Ectodermal cell (in vitro differentiated cells): Measurements from ENCODE around the gene AKIRIN2.

Experiments used
- H3K27ac ChIP-seq: 2 replicates; pipeline ENCODE4 v1.7.0; 2013; ENCODE audit warnings: mild to moderate bottlenecking, low read depth, low read length; ENCODE audit not compliant: insufficient read depth, poor library complexity, severe bottlenecking
- H3K27me3 ChIP-seq: 2 replicates; pipeline ENCODE4 v1.7.0; 2013; ENCODE audit warnings: mild to moderate bottlenecking, low read length; ENCODE audit not compliant: insufficient read depth, control insufficient read depth, poor library complexity, severe bottlenecking
- H3K36me3 ChIP-seq: one replicate; pipeline ENCODE4 v1.7.0; 2013; ENCODE audit warnings: low read length; ENCODE audit not compliant: control insufficient read depth, insufficient read depth
- H3K4me1 ChIP-seq: one replicate; pipeline ENCODE4 v1.7.0; 2013; ENCODE audit warnings: low read length; ENCODE audit not compliant: control insufficient read depth, insufficient read depth
- H3K4me3 ChIP-seq: 2 replicates; pipeline ENCODE4 v1.7.0; 2013; ENCODE audit warnings: low read depth, low read length, control low read depth; ENCODE audit not compliant: insufficient read depth
- H3K9me3 ChIP-seq: 2 replicates; pipeline ENCODE4 v1.7.0; 2013; ENCODE audit warnings: mild to moderate bottlenecking, low read length, moderate library complexity; ENCODE audit not compliant: control insufficient read depth
- WGBS, 2 experiments: methylation state at CpG; one replicate each; pipeline ENCODE4 v1.1.7; 2013; ENCODE audit warnings: missing lambda C conversion rate in 2 of 2; 5-methylcytosine and 5-hydroxymethylcytosine counted together

Gene AKIRIN2

DNA sequence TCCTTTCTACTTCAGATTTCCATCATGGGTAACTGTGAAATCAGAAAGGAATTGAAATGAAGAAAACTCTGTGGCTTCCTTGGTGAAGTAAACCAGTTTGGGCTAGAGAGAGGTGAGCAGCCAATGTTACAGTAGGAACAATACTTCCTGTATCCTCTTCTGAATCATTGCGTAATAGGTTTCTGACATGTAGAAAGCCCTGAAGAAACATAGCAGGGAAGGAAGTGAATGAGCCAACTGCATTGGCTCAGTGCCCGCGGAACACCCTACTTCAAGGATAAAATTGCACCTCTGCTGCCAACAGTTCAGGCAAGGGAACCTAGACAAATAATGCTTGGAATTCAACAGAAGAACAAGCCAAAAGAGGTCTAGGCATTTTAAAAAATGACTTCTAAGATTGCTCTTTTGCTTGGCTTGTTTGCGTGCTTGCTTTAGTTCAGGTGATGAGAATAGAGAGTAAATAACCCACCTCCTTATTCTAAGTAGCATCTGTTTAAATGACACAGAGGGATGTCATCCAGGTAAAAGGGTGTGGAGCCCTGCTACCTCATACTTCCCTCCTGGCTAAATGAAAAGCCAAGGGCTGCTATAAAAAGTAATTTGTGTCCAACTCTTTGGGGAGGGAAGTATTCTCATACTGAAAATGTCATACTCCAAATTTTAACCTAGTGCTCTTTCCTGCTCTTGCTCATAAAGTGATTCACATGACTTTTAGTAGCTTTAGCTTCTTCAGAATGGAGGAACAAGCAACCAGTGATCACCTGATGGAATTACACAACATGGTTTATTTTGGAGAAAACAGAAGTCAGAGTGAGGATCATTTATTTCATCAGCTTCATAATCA lies 30.0 kb upstream of the AKIRIN2 start:
- Histone ChIP-seq H3K4me1 (no peaks in the 10 kb centered on the region), H3K27me3 (no peaks in the 10 kb centered on the region), H3K9me3 (no peaks in the 10 kb centered on the region), H3K27ac (no peak overlapping the region), H3K36me3 (no peaks in the 10 kb centered on the region), H3K4me3 (no peak overlapping the region)
- 90 to 93% methylated on average over 3 to 4 of the region's 4 CpGs for WGBS, 2 experiments

DNA sequence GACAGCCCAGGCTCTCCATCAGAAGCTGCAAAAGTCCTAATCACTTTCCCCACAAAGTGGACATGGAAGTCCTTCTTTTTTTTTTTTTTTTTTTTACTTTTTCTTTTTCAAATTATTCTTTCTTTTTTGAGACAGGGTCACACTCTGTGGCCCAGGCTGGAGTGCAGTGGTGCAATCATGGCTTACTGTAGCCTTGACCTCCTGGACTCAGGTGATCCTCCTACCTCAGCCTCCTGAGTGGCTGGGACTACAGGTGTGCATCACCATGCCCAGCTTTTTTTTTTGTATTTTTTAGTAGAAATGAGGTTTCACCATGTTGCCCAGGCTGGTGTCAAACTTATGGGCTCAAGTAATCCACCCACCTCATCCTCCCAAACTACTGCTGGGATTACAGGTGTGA lies 29.0 kb upstream of the AKIRIN2 start:
- Histone ChIP-seq H3K36me3 (no peaks in the 10 kb centered on the region), H3K27ac (no peak overlapping the region), H3K4me3 (no peak overlapping the region), H3K9me3 (no peaks in the 10 kb centered on the region), H3K27me3 (no peaks in the 10 kb centered on the region), H3K4me1 (no peaks in the 10 kb centered on the region)

GRCh38 chr6:87729965-87730719 lies 28.1 kb upstream of the AKIRIN2 start:
- H3K4me3 ChIP-seq, result no peak overlapping the region
- H3K9me3 ChIP-seq, result no peaks in the 10 kb centered on the region
- no peaks in the 10 kb centered on the region for H3K4me1 ChIP-seq
- WGBS, 2 experiments, result 89 to 95% methylated on average over 4 to 5 of the region's 6 CpGs
- no peak overlapping the region for H3K27ac ChIP-seq
- no peaks in the 10 kb centered on the region for H3K27me3 ChIP-seq
- H3K36me3 ChIP-seq, result no peaks in the 10 kb centered on the region

DNA sequence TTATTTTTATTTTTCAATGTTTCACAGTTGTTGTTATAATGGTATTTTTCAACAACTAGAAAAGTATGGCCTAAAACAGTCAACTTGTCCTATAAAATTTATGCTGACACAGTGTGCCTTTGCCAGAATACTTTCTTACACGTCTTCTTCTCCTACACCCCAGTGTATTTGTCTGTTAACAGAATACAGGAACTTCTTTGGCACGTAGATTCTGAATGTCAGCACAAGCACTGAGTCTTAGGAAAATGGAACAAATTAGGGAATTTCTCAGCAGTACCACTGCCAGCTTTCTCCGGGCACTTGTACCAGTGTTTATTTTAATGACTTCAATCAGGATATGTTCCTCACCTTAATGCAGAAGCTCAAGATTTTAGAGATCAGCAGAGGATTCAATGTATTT lies 26.7 kb upstream of the AKIRIN2 start:
- Histone ChIP-seq H3K4me3 (no peak overlapping the region), H3K9me3 (no peaks in the 10 kb centered on the region), H3K27ac (no peak overlapping the region), H3K4me1 (no peaks in the 10 kb centered on the region), H3K36me3 (no peaks in the 10 kb centered on the region), H3K27me3 (no peaks in the 10 kb centered on the region)
- WGBS, 2 experiments, result 92 to 97% methylated on average over 3 of the region's 3 CpGs

DNA sequence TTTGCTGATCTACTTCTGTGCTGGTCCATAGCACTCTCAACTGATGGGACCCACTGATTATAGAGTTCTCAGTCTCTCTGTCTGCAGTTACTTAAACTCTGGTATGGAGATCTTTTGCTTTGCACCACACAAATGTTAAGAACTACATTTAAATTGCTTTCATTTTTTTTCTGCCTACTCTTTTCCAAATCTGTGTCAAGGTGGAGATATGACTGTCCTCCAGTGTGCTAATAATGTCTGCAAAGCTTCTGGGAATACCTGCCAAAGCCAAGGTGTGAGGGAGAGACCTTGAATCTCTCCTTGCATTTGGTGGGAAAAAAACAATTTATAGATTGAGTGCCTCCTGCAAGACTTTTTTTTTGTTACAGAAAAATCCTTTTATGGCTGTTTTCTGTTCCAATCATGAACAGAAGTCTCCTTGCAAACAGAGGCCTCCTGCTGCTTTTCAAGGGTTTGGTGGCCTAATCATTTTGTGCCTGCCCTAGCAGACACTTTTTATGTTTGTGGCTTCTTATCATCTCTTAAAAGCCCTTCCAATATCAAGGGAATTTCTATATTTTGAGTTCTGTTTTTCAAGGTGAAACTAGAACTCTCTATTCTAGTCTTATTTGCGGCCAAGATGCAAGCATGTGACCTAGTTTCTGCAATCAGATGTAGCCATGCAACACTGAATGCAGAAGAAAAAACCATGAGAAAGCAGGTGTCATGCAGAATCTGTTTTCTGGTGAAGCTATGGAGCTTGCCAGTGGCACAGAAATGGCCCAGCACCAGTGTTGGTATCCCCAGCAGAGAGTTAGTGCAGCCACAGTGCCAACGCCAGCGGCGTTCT lies 23.2 kb upstream of the AKIRIN2 start:
- Histone ChIP-seq H3K4me3 (no peak overlapping the region), H3K27me3 (no peaks in the 10 kb centered on the region), H3K9me3 (no peaks in the 10 kb centered on the region), H3K4me1 (no peaks in the 10 kb centered on the region), H3K27ac (no peak overlapping the region), H3K36me3 (no peaks in the 10 kb centered on the region)
- WGBS, 2 experiments, result 93 to 96% methylated on average over 4 of the region's 4 CpGs

GRCh38 chr6:87723170-87724078 lies 21.4 kb upstream of the AKIRIN2 start:
- H3K36me3 ChIP-seq, result no peaks in the 10 kb centered on the region
- no peaks in the 10 kb centered on the region for H3K9me3 ChIP-seq
- no peaks in the 10 kb centered on the region for H3K27me3 ChIP-seq
- H3K4me1 ChIP-seq, result no peaks in the 10 kb centered on the region
- no peak overlapping the region for H3K27ac ChIP-seq
- no peak overlapping the region for H3K4me3 ChIP-seq
- 72 to 75% methylated on average over 8 of the region's 8 CpGs for WGBS, 2 experiments

GRCh38 chr6:87722540-87723169 lies 20.6 kb upstream of the AKIRIN2 start:
- Histone ChIP-seq H3K27ac (no peak overlapping the region), H3K4me1 (no peaks in the 10 kb centered on the region), H3K4me3 (no peak overlapping the region), H3K27me3 (no peaks in the 10 kb centered on the region), H3K36me3 (no peaks in the 10 kb centered on the region), H3K9me3 (no peaks in the 10 kb centered on the region)
- 78 to 84% methylated on average over 3 to 4 of the region's 4 CpGs for WGBS, 2 experiments

DNA sequence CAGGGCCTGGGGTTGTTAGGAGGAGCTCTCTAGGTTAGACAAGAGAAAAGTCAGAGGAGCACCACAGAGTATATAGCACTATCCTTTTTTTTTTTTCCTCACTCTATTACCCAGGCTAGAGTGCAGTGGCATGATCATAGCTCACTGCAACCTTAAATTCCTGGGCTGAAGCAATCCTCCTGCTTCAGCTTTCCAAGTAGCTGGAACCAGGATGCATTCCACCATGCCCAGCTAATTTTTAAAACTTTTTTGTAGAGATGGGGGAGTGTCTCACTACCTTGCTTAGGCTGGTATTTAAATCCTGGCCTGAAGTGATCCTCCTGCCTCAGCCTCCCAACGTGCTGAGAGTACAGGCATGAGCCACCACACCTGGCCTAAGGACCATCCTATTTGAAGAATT lies 19.3 kb upstream of the AKIRIN2 start:
- Histone ChIP-seq H3K36me3 (no peaks in the 10 kb centered on the region), H3K27me3 (no peaks in the 10 kb centered on the region), H3K27ac (no peak overlapping the region), H3K9me3 (no peaks in the 10 kb centered on the region), H3K4me3 (no peak overlapping the region), H3K4me1 (no peaks in the 10 kb centered on the region)
- 26 to 56% methylated on average over 1 of the region's 1 CpG for WGBS, 2 experiments

DNA sequence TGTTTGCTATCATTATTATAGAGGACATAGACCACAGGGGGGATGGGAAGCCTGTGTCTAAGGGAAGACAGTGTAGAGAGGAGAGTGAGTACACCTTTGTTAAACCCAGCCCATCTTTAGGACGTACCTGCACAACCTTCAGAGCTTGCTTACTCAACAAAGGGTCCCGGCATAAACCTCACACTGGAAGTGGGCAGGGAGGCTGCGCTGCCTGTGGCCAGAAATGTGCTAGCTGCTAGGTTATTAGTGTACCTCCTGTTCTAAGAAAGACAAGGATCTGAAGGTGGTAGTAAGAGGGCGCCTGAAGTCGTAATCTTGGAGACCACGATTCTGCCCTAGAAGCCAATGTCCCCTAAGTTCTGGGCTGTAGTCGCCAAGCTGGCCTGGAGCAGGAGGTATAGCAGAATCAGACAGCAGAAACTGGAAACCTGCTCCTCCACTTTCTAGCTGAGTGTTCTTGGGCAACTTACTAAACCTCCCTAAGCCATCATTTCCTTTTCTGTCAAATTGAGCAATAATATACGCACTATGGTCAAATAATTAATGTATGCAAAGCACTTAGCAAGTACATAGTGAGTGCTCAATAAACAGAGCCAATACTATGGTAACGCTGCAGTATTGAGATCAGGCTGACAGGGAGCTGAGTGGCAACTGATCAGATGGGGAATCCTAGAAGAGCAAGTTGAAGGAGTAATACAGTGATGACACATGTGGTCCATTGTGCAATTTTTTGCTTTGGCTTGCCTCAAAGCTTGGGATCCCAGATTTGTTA lies 16.8 kb upstream of the AKIRIN2 start:
- WGBS, 2 experiments, result 93 to 96% methylated on average over 9 of the region's 9 CpGs
- Histone ChIP-seq H3K4me3 (no peak overlapping the region), H3K4me1 (no peaks in the 10 kb centered on the region), H3K27me3 (no peaks in the 10 kb centered on the region), H3K36me3 (no peaks in the 10 kb centered on the region), H3K9me3 (no peaks in the 10 kb centered on the region), H3K27ac (no peak overlapping the region)
